Parathyroid adenoma (tissue), 2 donors: ENCODE data around the gene LONRF3.

ENCODE experiments used
- H2AFZ ChIP-seq: fragments of 300-600 bp; sonication (generic); one replicate; pipeline ENCODE4 v1.7.0; 2017; ENCODE audit warnings: antibody characterized with exemption, mild to moderate bottlenecking
- H3K27ac ChIP-seq: fragments of 300-600 bp; sonication (generic); one replicate; pipeline ENCODE4 v1.7.0; 2017
- H3K27me3 ChIP-seq: fragments of 300-600 bp; sonication (generic); one replicate; pipeline ENCODE4 v1.7.0; 2017; ENCODE audit warnings: low read length; ENCODE audit not compliant: control insufficient read depth, insufficient read depth
- H3K36me3 ChIP-seq: fragments of 300-600 bp; sonication (generic); one replicate; pipeline ENCODE4 v1.7.0; 2017; ENCODE audit warnings: low read length; ENCODE audit not compliant: control insufficient read depth, insufficient read depth
- H3K4me1 ChIP-seq: fragments of 300-600 bp; sonication (generic); one replicate; pipeline ENCODE4 v1.7.0; 2017; ENCODE audit warnings: control low read depth
- H3K4me2 ChIP-seq: fragments of 300-600 bp; sonication (generic); one replicate; pipeline ENCODE4 v1.7.0; 2017; ENCODE audit warnings: low read length
- H3K4me3 ChIP-seq: fragments of 300-600 bp; sonication (generic); one replicate; pipeline ENCODE4 v1.7.0; 2017; ENCODE audit warnings: low read depth, low read length
- H3K79me2 ChIP-seq: fragments of 300-600 bp; sonication (generic); one replicate; pipeline ENCODE4 v1.7.0; 2017; ENCODE audit warnings: control low read depth
- H3K9ac ChIP-seq: fragments of 300-600 bp; sonication (generic); one replicate; pipeline ENCODE4 v1.7.0; 2017; ENCODE audit warnings: mild to moderate bottlenecking
- H3K9me3 ChIP-seq: fragments of 300-600 bp; sonication (generic); one replicate; pipeline ENCODE4 v1.7.0; 2017; ENCODE audit warnings: low read length; ENCODE audit not compliant: control insufficient read depth
- TF ChIP-seq, protein P1 (sequence below): fragments of 300-600 bp; sonication (generic); IDR thresholded peaks from one replicate; pipeline ENCODE4 v1.7.0; 2017; ENCODE audit warnings: antibody characterized with exemption, mild to moderate bottlenecking
- donor health status: primary hyperparathyroidism.

Gene LONRF3

DNA sequence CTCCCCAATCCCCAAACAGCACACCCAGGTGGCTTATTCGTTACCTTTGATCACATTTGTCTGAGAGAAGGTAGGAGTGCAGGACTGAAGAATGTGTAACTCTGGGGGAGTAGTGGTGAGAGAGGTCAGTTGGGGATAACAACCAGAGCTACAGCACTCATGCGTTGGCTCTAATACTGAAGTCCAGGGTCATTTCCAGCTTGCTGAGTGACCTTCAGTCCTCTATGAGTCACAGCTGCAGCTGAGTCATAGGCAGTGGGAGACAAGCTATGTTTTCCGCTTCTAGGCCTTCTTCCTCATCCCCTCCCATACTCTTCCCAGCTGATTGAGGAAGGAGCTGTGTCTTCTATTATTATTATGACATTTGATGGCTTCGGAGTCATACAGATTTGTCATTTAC, 66.8 kb downstream of the LONRF3 start:
- no peaks in the 10 kb centered on the region for H3K36me3 ChIP-seq
- H3K4me2 ChIP-seq, result no peak overlapping the region
- no peak overlapping the region for H2AFZ ChIP-seq
- H3K27me3 ChIP-seq, result no peaks in the 10 kb centered on the region
- no peaks in the 10 kb centered on the region for H3K9me3 ChIP-seq
- H3K79me2 ChIP-seq, result no peaks in the 10 kb centered on the region
- TF ChIP-seq, protein P1, sequence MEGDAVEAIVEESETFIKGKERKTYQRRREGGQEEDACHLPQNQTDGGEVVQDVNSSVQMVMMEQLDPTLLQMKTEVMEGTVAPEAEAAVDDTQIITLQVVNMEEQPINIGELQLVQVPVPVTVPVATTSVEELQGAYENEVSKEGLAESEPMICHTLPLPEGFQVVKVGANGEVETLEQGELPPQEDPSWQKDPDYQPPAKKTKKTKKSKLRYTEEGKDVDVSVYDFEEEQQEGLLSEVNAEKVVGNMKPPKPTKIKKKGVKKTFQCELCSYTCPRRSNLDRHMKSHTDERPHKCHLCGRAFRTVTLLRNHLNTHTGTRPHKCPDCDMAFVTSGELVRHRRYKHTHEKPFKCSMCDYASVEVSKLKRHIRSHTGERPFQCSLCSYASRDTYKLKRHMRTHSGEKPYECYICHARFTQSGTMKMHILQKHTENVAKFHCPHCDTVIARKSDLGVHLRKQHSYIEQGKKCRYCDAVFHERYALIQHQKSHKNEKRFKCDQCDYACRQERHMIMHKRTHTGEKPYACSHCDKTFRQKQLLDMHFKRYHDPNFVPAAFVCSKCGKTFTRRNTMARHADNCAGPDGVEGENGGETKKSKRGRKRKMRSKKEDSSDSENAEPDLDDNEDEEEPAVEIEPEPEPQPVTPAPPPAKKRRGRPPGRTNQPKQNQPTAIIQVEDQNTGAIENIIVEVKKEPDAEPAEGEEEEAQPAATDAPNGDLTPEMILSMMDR, result no peak
- no peak overlapping the region for H3K4me3 ChIP-seq
- no peak overlapping the region for H3K27ac ChIP-seq
- no peak overlapping the region for H3K9ac ChIP-seq
- no peaks in the 10 kb centered on the region for H3K4me1 ChIP-seq

DNA sequence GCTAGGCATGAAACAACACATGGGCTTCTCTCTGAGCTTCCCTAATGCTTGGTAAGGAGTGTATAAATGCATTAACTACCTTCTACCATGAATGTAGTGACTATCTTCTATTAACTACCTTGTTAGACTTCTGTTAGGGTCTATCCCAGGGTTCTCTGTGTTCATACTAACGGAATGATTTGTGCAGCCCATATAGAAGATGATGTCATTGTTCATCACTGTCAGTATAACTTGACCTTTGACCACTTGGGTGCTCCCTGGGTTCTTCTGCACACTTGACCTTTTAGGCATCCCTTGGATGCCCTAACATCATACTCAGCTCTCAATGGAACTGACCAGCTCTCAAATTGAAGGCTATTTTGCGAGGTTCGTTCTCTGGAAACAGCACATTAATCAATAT, 67.6 kb downstream of the LONRF3 start:
- Histone ChIP-seq H3K27ac (no peak overlapping the region), H3K4me2 (no peak overlapping the region), H3K4me1 (no peaks in the 10 kb centered on the region), H3K79me2 (no peaks in the 10 kb centered on the region), H3K36me3 (no peaks in the 10 kb centered on the region), H3K9ac (no peak overlapping the region), H3K4me3 (no peak overlapping the region), H2AFZ (no peak overlapping the region), H3K27me3 (no peaks in the 10 kb centered on the region), H3K9me3 (no peaks in the 10 kb centered on the region)
- TF ChIP-seq, protein P1, result no peak

DNA sequence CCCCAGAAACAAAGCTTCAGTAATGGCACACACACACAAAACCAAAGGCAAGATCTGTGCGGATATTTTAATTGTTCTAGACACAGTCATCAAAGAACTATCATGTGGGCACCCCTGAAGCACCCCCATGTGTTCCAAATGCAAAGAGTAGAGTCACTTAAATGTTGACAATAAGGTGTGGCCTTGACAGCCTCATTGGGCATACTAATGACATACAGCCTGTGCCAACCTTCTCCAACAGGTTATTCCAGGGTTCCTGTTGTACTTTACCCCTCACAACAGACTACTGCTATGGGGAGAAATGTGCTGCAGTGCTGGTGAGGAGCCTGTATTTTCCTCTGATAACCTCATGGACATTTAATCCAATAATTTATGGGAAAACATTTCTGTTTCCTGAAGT, 68.6 kb downstream of the LONRF3 start:
- no peaks in the 10 kb centered on the region for H3K36me3 ChIP-seq
- H3K4me3 ChIP-seq, result no peak overlapping the region
- TF ChIP-seq, protein P1, result no peak
- no peaks in the 10 kb centered on the region for H3K9me3 ChIP-seq
- H3K27ac ChIP-seq, result no peak overlapping the region
- H3K9ac ChIP-seq, result no peak overlapping the region
- H3K4me2 ChIP-seq, result no peak overlapping the region
- H2AFZ ChIP-seq, result no peak overlapping the region
- no peaks in the 10 kb centered on the region for H3K79me2 ChIP-seq
- no peaks in the 10 kb centered on the region for H3K4me1 ChIP-seq
- no peaks in the 10 kb centered on the region for H3K27me3 ChIP-seq

DNA sequence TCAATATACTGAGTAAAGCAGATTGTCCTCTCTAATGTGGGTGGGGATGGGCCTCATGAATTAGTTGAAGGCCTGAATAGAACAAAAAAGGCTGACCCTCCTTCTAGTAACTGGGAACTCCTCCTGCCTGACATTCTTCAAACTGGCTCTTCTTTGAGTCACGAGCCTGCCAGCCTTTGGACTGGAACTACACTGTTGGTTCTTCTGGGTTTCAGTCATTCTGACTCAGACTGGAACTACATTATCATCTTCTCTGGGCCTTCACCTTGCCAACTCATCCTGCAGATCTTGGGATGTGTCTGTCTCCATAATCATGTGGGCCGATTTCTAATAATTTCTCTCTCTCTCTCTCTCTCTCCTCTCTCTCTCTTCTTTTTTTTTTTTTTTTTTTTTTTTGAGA, 71.5 kb downstream of the LONRF3 start:
- no peak overlapping the region for H3K9ac ChIP-seq
- TF ChIP-seq, protein P1, result no peak
- H3K4me2 ChIP-seq, result no peak overlapping the region
- H3K4me1 ChIP-seq, result no peaks in the 10 kb centered on the region
- no peaks in the 10 kb centered on the region for H3K36me3 ChIP-seq
- no peak overlapping the region for H2AFZ ChIP-seq
- no peaks in the 10 kb centered on the region for H3K79me2 ChIP-seq
- H3K9me3 ChIP-seq, result no peaks in the 10 kb centered on the region
- H3K27me3 ChIP-seq, result no peaks in the 10 kb centered on the region
- H3K4me3 ChIP-seq, result no peak overlapping the region
- H3K27ac ChIP-seq, result no peak overlapping the region

DNA sequence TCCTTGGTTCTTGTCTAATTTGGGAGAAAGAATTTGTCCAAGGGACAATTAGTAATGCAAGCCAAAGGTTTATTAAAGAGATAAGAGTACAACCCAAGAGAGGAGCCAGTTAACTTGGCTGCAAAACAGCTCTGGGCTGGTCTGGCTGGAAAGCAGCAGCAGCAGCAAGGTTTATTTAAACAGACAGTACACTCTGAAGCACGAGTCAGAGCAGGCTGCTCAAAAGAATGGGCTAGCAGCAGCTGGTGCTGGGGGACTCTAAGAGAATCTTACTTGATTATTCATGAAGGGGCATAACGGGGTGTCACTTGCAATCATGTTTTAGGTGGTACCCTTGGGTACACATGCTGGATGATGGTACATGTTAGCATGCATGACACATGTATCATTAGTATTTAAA, 81.3 kb downstream of the LONRF3 start:
- H3K36me3 ChIP-seq, result no peaks in the 10 kb centered on the region
- no peak overlapping the region for H2AFZ ChIP-seq
- TF ChIP-seq, protein P1, result no peak
- no peaks in the 10 kb centered on the region for H3K4me1 ChIP-seq
- no peak overlapping the region for H3K4me3 ChIP-seq
- H3K79me2 ChIP-seq, result no peaks in the 10 kb centered on the region
- H3K4me2 ChIP-seq, result no peak overlapping the region
- H3K9me3 ChIP-seq, result no peaks in the 10 kb centered on the region
- H3K27me3 ChIP-seq, result no peaks in the 10 kb centered on the region
- no peak overlapping the region for H3K9ac ChIP-seq
- no peak overlapping the region for H3K27ac ChIP-seq
